Glutamatergic neuron (in vitro differentiated cells): Measurements from ENCODE around the gene PNMA1. TPM values are rescaled to one million over a fixed set of nuclear protein-coding genes. Genes with fewer than 3 reads are reported as not detected.
A peak's percentile ranks its signal among the peaks of the same experiment; 100 is the strongest.

ENCODE experiments used
- DNase-seq: peaks from one replicate; pipeline ENCODE4 v3.0.0; 2022
- H3K27ac Mint-ChIP-seq: one replicate; pipeline ENCODE4 v1.8.0; 2020; ENCODE audit warnings: mild to moderate bottlenecking, mixed read lengths, inconsistent platforms; ENCODE audit not compliant: unreplicated experiment
- H3K27me3 Mint-ChIP-seq: one replicate; pipeline ENCODE4 v1.8.0; 2020; ENCODE audit warnings: mild to moderate bottlenecking, moderate library complexity, mixed read lengths, inconsistent platforms; ENCODE audit not compliant: unreplicated experiment
- H3K36me3 Mint-ChIP-seq: one replicate; pipeline ENCODE4 v1.8.0; 2020; ENCODE audit warnings: mild to moderate bottlenecking, mixed read lengths, inconsistent platforms; ENCODE audit not compliant: unreplicated experiment
- H3K4me1 Mint-ChIP-seq: one replicate; pipeline ENCODE4 v1.8.0; 2020; ENCODE audit warnings: mild to moderate bottlenecking, low read depth, mixed read lengths, inconsistent platforms; ENCODE audit not compliant: unreplicated experiment
- H3K4me3 Mint-ChIP-seq: one replicate; pipeline ENCODE4 v1.8.0; 2020; ENCODE audit warnings: mild to moderate bottlenecking, mixed read lengths, inconsistent platforms; ENCODE audit not compliant: unreplicated experiment
- H3K9me3 Mint-ChIP-seq: one replicate; pipeline ENCODE4 v1.8.0; 2020; ENCODE audit warnings: mild to moderate bottlenecking, moderate library complexity, mixed read lengths, inconsistent platforms; ENCODE audit not compliant: unreplicated experiment
- CTCF ChIP-seq: fragments of 200-600 bp; sonication (generic); IDR thresholded peaks from one replicate; pipeline ENCODE4 v1.5.0; 2021; ENCODE audit not compliant: partially characterized antibody, unreplicated experiment
- total RNA-seq: library from RNA; stranded (reverse); fragmentation: NEBNext Ultra II Directional; extraction: Animal tissue kit (Norgen Biotek cat#: 25700); gene quantifications from one replicate; pipeline ENCODE4 v1.2.1, GENCODE V29; 2021; ENCODE audit not compliant: unreplicated experiment

Gene PNMA1
- total RNA-seq, 1 donor from 2014 or later: 145 TPM

GRCh38 chr14:73723797-73724661 is 9.8 kb upstream of the PNMA1 start:
- TF ChIP-seq CTCF: peak; percentile 12
- DNase-seq: no peak
- H3K36me3 Mint-ChIP-seq: no peaks in the 10 kb centered on the region
- peaks cover 3% of the 10 kb centered on the region for H3K27me3 Mint-ChIP-seq
- peaks cover 26% of the 10 kb centered on the region for H3K4me1 Mint-ChIP-seq
- peak overlapping the region; percentile 52 for H3K4me3 Mint-ChIP-seq
- H3K9me3 Mint-ChIP-seq: no peaks in the 10 kb centered on the region
- no peak overlapping the region for H3K27ac Mint-ChIP-seq

- no peak for TF ChIP-seq CTCF
- H3K9me3 Mint-ChIP-seq: no peaks in the 10 kb centered on the region
- peak overlapping the region; percentile 13 for H3K4me3 Mint-ChIP-seq
- H3K4me1 Mint-ChIP-seq: peaks cover 26% of the 10 kb centered on the region
- DNase-seq: no peak
- peak overlapping the region; percentile 9 for H3K27ac Mint-ChIP-seq
- H3K27me3 Mint-ChIP-seq: peaks cover 3% of the 10 kb centered on the region
- H3K36me3 Mint-ChIP-seq: no peaks in the 10 kb centered on the region
These were observed 9.2 kb upstream of the PNMA1 start for GRCh38 chr14:73723406-73723796.

GRCh38 chr14:73722581-73722980 is 8.4 kb upstream of the PNMA1 start:
- Mint-ChIP-seq H3K27me3 (peaks cover 3% of the 10 kb centered on the region), H3K9me3 (peaks cover 2% of the 10 kb centered on the region), H3K4me1 (peaks cover 24% of the 10 kb centered on the region), H3K4me3 (no peak overlapping the region), H3K27ac (no peak overlapping the region), H3K36me3 (no peaks in the 10 kb centered on the region)
- no peak for DNase-seq
- no peak for TF ChIP-seq CTCF

GRCh38 chr14:73721101-73721821 is 7.1 kb upstream of the PNMA1 start:
- Mint-ChIP-seq H3K9me3 (peaks cover 2% of the 10 kb centered on the region), H3K27me3 (peaks cover 7% of the 10 kb centered on the region), H3K36me3 (no peaks in the 10 kb centered on the region), H3K4me1 (peaks cover 33% of the 10 kb centered on the region), H3K4me3 (no peak overlapping the region), H3K27ac (no peak overlapping the region)
- DNase-seq: no peak
- TF ChIP-seq CTCF: no peak

DNA sequence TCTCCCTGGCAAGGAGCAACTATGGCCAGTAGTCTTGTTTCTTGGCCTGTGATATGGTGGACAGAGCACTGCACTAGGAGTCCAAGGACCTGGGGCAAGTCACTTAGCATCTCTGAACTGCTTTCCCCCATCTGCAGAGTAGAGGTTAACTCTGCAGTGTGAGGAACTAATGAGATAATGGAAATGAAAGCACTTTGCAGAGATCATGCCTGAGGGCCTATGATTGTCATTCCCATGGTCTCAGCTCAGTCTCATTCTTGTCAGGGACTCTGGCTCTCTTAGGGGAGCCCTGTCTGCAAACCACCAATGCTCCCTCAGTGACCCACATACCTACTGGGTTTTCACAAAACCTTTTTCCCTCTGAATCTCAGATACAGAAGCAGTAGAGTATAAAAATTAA is 6.5 kb upstream of the PNMA1 start:
- Mint-ChIP-seq H3K4me3 (no peak overlapping the region), H3K9me3 (peaks cover 2% of the 10 kb centered on the region), H3K36me3 (no peaks in the 10 kb centered on the region), H3K4me1 (peaks cover 32% of the 10 kb centered on the region), H3K27ac (no peak overlapping the region), H3K27me3 (peaks cover 5% of the 10 kb centered on the region)
- no peak for DNase-seq
- no peak for TF ChIP-seq CTCF
